CD1c-positive myeloid dendritic cell (primary cell): Measurements from ENCODE around the gene MKLN1.
"Not testable (repeated sequence)": the region's sequence is repeated elsewhere in the genome, so short reads cannot be mapped to it uniquely, and the experiment has no call there.

Source experiments
- DNase-seq: peaks from one replicate; pipeline ENCODE4 v3.0.0-alpha.2; 2016; ENCODE audit errors: extremely low spot score

The MKLN1 gene

GRCh38 chr7:131312838-131313237 lies 14.8 kb upstream of the MKLN1 start:
- no peak for DNase-seq

- no peak for DNase-seq
Observed at GRCh38 chr7:131320603-131321002, 7.1 kb upstream of the MKLN1 start.

GRCh38 chr7:131321656-131322055 lies 6.0 kb upstream of the MKLN1 start:
- no peak for DNase-seq

GRCh38 chr7:131322061-131322460 lies 5.6 kb upstream of the MKLN1 start:
- DNase-seq, result no peak

- no peak for DNase-seq
Observed at GRCh38 chr7:131322861-131323260, 4.8 kb upstream of the MKLN1 start.

- DNase-seq, result no peak
Observed at GRCh38 chr7:131325179-131325840, 2.4 kb upstream of the MKLN1 start.

- no peak for DNase-seq
Observed at GRCh38 chr7:131326576-131326975, 1.1 kb upstream of the MKLN1 start.

GRCh38 chr7:131327049-131327625 lies 539 bp upstream of the MKLN1 start:
- peak; percentile 59 for DNase-seq

GRCh38 chr7:131328377-131329175 lies 900 bp downstream of the MKLN1 start:
- peak; percentile 20 for DNase-seq

GRCh38 chr7:131329176-131329570 lies 1.5 kb downstream of the MKLN1 start:
- DNase-seq, result no peak

GRCh38 chr7:131330299-131330698 lies 2.6 kb downstream of the MKLN1 start:
- no peak for DNase-seq

GRCh38 chr7:131331806-131332205 lies 4.1 kb downstream of the MKLN1 start:
- DNase-seq, result no peak

GRCh38 chr7:131332729-131333128 lies 5.1 kb downstream of the MKLN1 start:
- not testable (repeated sequence) for DNase-seq

GRCh38 chr7:131335639-131336381 lies 8.1 kb downstream of the MKLN1 start:
- DNase-seq, result no peak

GRCh38 chr7:131336956-131337355 lies 9.3 kb downstream of the MKLN1 start:
- DNase-seq, result no peak

- no peak for DNase-seq
Observed at GRCh38 chr7:131338173-131338572, 10.5 kb downstream of the MKLN1 start.

GRCh38 chr7:131338691-131339390 lies 11.2 kb downstream of the MKLN1 start:
- DNase-seq, result no peak

GRCh38 chr7:131341690-131342089 lies 14.0 kb downstream of the MKLN1 start:
- DNase-seq, result no peak

- peak; percentile 54 for DNase-seq
Observed at GRCh38 chr7:131342864-131343442, 15.3 kb downstream of the MKLN1 start.

- DNase-seq, result no peak
Observed at GRCh38 chr7:131346885-131347592, 19.4 kb downstream of the MKLN1 start.

- DNase-seq, result no peak
Observed at GRCh38 chr7:131352032-131352431, 24.4 kb downstream of the MKLN1 start.
